Measurements from ENCODE around the gene TEKTIP1.
"Not testable (repeated sequence)": the region's sequence is repeated elsewhere in the genome, so short reads cannot be mapped to it uniquely, and the experiment has no call there.

The TEKTIP1 gene

GRCh38 chr19:3507371-3508120 is 31.4 kb upstream of the TEKTIP1 start:
- DNase-seq (ENCODE audit: extremely low spot score, insufficient read length, low read depth) = no peak
- FAIRE-seq = no peak

GRCh38 chr19:3508121-3508661 is 30.8 kb upstream of the TEKTIP1 start:
- FAIRE-seq; DNase-seq (ENCODE audit: extremely low spot score, insufficient read length, low read depth): not testable (repeated sequence)

- FAIRE-seq = no peak
- DNase-seq (ENCODE audit: extremely low spot score, insufficient read length, low read depth) = no peak
Measured at GRCh38 chr19:3508771-3509535, 30.0 kb upstream of the TEKTIP1 start.

- FAIRE-seq (no peak), DNase-seq (ENCODE audit: extremely low spot score, insufficient read length, low read depth) (no peak)
Measured at GRCh38 chr19:3509566-3509989, 29.4 kb upstream of the TEKTIP1 start.

GRCh38 chr19:3510727-3511126 is 28.2 kb upstream of the TEKTIP1 start:
- no peak for FAIRE-seq
- DNase-seq (ENCODE audit: extremely low spot score, insufficient read length, low read depth) = no peak

- no peak for DNase-seq (ENCODE audit: extremely low spot score, insufficient read length, low read depth)
- no peak for FAIRE-seq
Measured at GRCh38 chr19:3511506-3512251, 27.3 kb upstream of the TEKTIP1 start.

- FAIRE-seq (no peak), DNase-seq (ENCODE audit: extremely low spot score, insufficient read length, low read depth) (no peak)
Measured at GRCh38 chr19:3512562-3513228, 26.3 kb upstream of the TEKTIP1 start.

GRCh38 chr19:3513229-3514140 is 25.5 kb upstream of the TEKTIP1 start:
- no peak for FAIRE-seq
- no peak for DNase-seq (ENCODE audit: extremely low spot score, insufficient read length, low read depth)

- FAIRE-seq = no peak
Measured at GRCh38 chr19:3514930-3515329, 24.0 kb upstream of the TEKTIP1 start.

GRCh38 chr19:3515891-3516422 is 23.0 kb upstream of the TEKTIP1 start:
- FAIRE-seq = no peak
- no peak for DNase-seq (ENCODE audit: extremely low spot score, insufficient read length, low read depth)

More at GRCh38 chr19:3514930-3515329, 24.0 kb upstream of the TEKTIP1 start:
- no peak for DNase-seq (ENCODE audit: extremely low spot score, insufficient read length, low read depth)

- no peak for DNase-seq (ENCODE audit: extremely low spot score, insufficient read length, low read depth)
- no peak for FAIRE-seq
Measured at GRCh38 chr19:3516675-3517207, 22.2 kb upstream of the TEKTIP1 start.

GRCh38 chr19:3517638-3518037 is 21.3 kb upstream of the TEKTIP1 start:
- DNase-seq (ENCODE audit: extremely low spot score, insufficient read length, low read depth) (no peak), FAIRE-seq (no peak)

GRCh38 chr19:3518255-3518654 is 20.7 kb upstream of the TEKTIP1 start:
- DNase-seq (ENCODE audit: extremely low spot score, insufficient read length, low read depth) (no peak), FAIRE-seq (no peak)

GRCh38 chr19:3518659-3519058 is 20.3 kb upstream of the TEKTIP1 start:
- no peak for FAIRE-seq
- DNase-seq (ENCODE audit: extremely low spot score, insufficient read length, low read depth) = no peak

- FAIRE-seq = no peak
Measured at GRCh38 chr19:3519126-3519525, 19.8 kb upstream of the TEKTIP1 start.

GRCh38 chr19:3520166-3521103 is 18.5 kb upstream of the TEKTIP1 start:
- FAIRE-seq = no peak
- no peak for DNase-seq (ENCODE audit: extremely low spot score, insufficient read length, low read depth)

More at GRCh38 chr19:3519126-3519525, 19.8 kb upstream of the TEKTIP1 start:
- DNase-seq (ENCODE audit: extremely low spot score, insufficient read length, low read depth) = no peak

- FAIRE-seq (no peak), DNase-seq (ENCODE audit: extremely low spot score, insufficient read length, low read depth) (no peak)
Measured at GRCh38 chr19:3521104-3521445, 17.9 kb upstream of the TEKTIP1 start.

Data from GM18507 (cell line).